ENCODE results near the gene SMIM3. TPM values are rescaled to one million over a fixed set of nuclear protein-coding genes. Genes with fewer than 3 reads are reported as not detected.

Gene SMIM3, protein sequence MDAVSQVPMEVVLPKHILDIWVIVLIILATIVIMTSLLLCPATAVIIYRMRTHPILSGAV
- total RNA-seq (2014; rRNA removed; shearing (Covaris generic)) (7.6 and 8.0 TPM in 2 replicates), polyA plus RNA-seq (2016; fragmentation: Nextera tagmentation; extraction: Ambion mirVana) (4.3 and 6.2 TPM in 2 replicates)
- long read RNA-seq, transcript SMIM3-201 (2 exons, 2,332 nt), result major isoform, 25 of 27 reads
- long read RNA-seq, partial matches to known transcripts, result 0 of 27 reads
- long read RNA-seq, other reads (novel, unspliced or antisense), result 2 of 27 reads

- Histone ChIP-seq H3F3A (replicated peaks; ENCODE audit: low read depth) (no peaks in the 10 kb centered on the region), H3K27me3 (ENCODE audit: insufficient read depth) (peaks cover 17% of the 10 kb centered on the region), H3K4me3 (peak within 1 kb of the TSS; percentile 78), H4K20me1 (replicated peaks; ENCODE audit: insufficient read depth) (no peaks in the 10 kb centered on the region), H3K27ac (ENCODE audit: low read depth) (peak within 1 kb of the TSS; percentile 82; the same call in 1 of the 2 replicates), H3K36me3 (ENCODE audit: insufficient read depth) (no peaks in the 10 kb centered on the region), H2AFZ (peak within 1 kb of the TSS; percentile 99), H3K4me1 (ENCODE audit: insufficient read depth) (peaks cover 13% of the 10 kb centered on the region), H3K4me2 (peak within 1 kb of the TSS; percentile 86), H3K9me2 (ENCODE audit: insufficient read depth) (no peaks in the 10 kb centered on the region), H3K79me2 (replicated peaks; ENCODE audit: insufficient read depth) (no peaks in the 10 kb centered on the region)
- Mint-ChIP-seq H3K4me3 (peak within 1 kb of the TSS; percentile 94), H3K9me3 (no peaks in the 10 kb centered on the region), H3K27ac (peak within 1 kb of the TSS; percentile 31; the same call in 1 of the 2 replicates), H3K36me3 (ENCODE audit: low read depth) (no peaks in the 10 kb centered on the region; the same call in 2 of the 3 replicates), H3K27me3 (ENCODE audit: insufficient read depth, low read depth, poor library complexity) (peaks cover 12% of the 10 kb centered on the region), H3K4me1 (peaks cover 34% of the 10 kb centered on the region)
- peak; percentile 92 for ATAC-seq
- DNase-seq (ENCODE audit: low spot score), result peak; percentile 92
- TF ChIP-seq POLR2AphosphoS5 (IDR thresholded peaks at IDR 0.05; ENCODE audit: low read depth) (peak; percentile 79), CREB1 (CRISPR knock-in tag; IDR thresholded peaks at IDR 0.05; ENCODE audit: low read depth) (no peak), CTCF (conservative IDR thresholded peaks at IDR 0.05; ENCODE audit: low read depth in 2 of 2) (peak; percentile 53 to 77), ZNF462 (CRISPR knock-in tag; IDR thresholded peaks at IDR 0.05) (no peak)
Observed at GRCh38 chr5:150778517-150779396, at the start of gene SMIM3. Gene SMIM3 (plus strand): TSS chr5:150778757. CDS start chr5:150795441, 16,684 bp downstream.

All from GM23338 (cell line).